ENCODE results near the gene UBAC1.

- no peak for TF ChIP-seq CTCF (conservative IDR thresholded peaks at IDR 0.05 in 1 of 2, IDR thresholded peaks at IDR 0.05 in 1 of 2; ENCODE audit: extremely low read depth in 1 of 2, insufficient read depth in 1 of 2, low read depth in 1 of 2, low read length in 2 of 2)
- no peak for TF ChIP-seq EZH2 (IDR thresholded peaks at IDR 0.05; ENCODE audit: borderline replicate concordance, low read length)
Observed at GRCh38 chr9:135951889-135952663, 9.1 kb downstream of the UBAC1 start.

All from mammary epithelial cell (primary cell).